MCF 10A (cell line): Measurements from ENCODE around the gene CMTM8. TPM values are rescaled to one million over a fixed set of nuclear protein-coding genes. Genes with fewer than 3 reads are reported as not detected.

Experiments used
- BruUV-seq: library from RNA; stranded (reverse); fragments of 400-500 nt; replicated peaks from 2 replicates; lab custom pipeline; 2021; lab: Mats Ljungman, UMichigan
- CTCF ChIA-PET: fragments of 300-600 bp; sonication (Branson Sonifier 250); formaldehyde crosslinking; extraction: SDS; loops from one replicate; lab custom pipeline; 2021; ENCODE audit warnings: antibody characterized with exemption, inconsistent platforms; lab: Yijun Ruan, JAX
- POLR2A ChIA-PET: fragments of 300-600, 350-650 bp; sonication (Branson Sonifier 250); formaldehyde crosslinking; extraction: SDS; loops from one replicate; lab custom pipeline; 2020; ENCODE audit warnings: antibody characterized with exemption, inconsistent platforms; lab: Yijun Ruan, JAX
- DNase-seq: peaks from one replicate; pipeline ENCODE4 v3.0.0-alpha.2; 2018; ENCODE audit not compliant: unreplicated experiment
- H3K27ac Mint-ChIP-seq: one replicate; pipeline ENCODE4 v1.8.0; 2022; ENCODE audit warnings: mild to moderate bottlenecking, low read depth, mixed read lengths; ENCODE audit not compliant: unreplicated experiment
- H3K27me3 Mint-ChIP-seq: one replicate; pipeline ENCODE4 v1.8.0; 2022; ENCODE audit warnings: mixed read lengths; ENCODE audit not compliant: insufficient read depth, unreplicated experiment
- H3K36me3 Mint-ChIP-seq: one replicate; pipeline ENCODE4 v1.8.0; 2022; ENCODE audit warnings: mild to moderate bottlenecking, moderate library complexity, mixed read lengths; ENCODE audit not compliant: insufficient read depth, unreplicated experiment
- H3K4me1 Mint-ChIP-seq: one replicate; pipeline ENCODE4 v1.8.0; 2022; ENCODE audit warnings: mixed read lengths; ENCODE audit not compliant: insufficient read depth, unreplicated experiment
- H3K4me3 Mint-ChIP-seq: one replicate; pipeline ENCODE4 v1.8.0; 2022; ENCODE audit warnings: mild to moderate bottlenecking, moderate library complexity, mixed read lengths; ENCODE audit not compliant: unreplicated experiment
- H3K9me3 Mint-ChIP-seq: one replicate; pipeline ENCODE4 v1.8.0; 2022; ENCODE audit warnings: mixed read lengths; ENCODE audit not compliant: unreplicated experiment
- CTCF ChIP-seq: fragments of 200-600 bp; IDR thresholded peaks from one replicate; pipeline ENCODE4 v1.8.0; 2022; ENCODE audit warnings: antibody characterized with exemption, mild to moderate bottlenecking; ENCODE audit not compliant: unreplicated experiment
- intact Hi-C: fragments of 100-400 bp; cut with micrococcal nuclease; formaldehyde crosslinking; loops from 2 replicates; pipeline ENCODE4 v1.14.1; 2022
- total RNA-seq: library from RNA; stranded (reverse); gene quantifications from 2 replicates; pipeline ENCODE4 v1.2.3, GENCODE V29; 2022

The CMTM8 gene
- total RNA-seq, 1 experiment from 2014 or later, result 3.8 TPM

GRCh38 chr3:32257042-32257441, 18.6 kb downstream of the CMTM8 start:
- Mint-ChIP-seq H3K4me3 (no peak overlapping the region), H3K4me1 (peaks cover 5% of the 10 kb centered on the region), H3K27ac (no peak overlapping the region), H3K9me3 (peaks cover 14% of the 10 kb centered on the region), H3K36me3 (peaks cover 4% of the 10 kb centered on the region), H3K27me3 (no peaks in the 10 kb centered on the region)
- intact Hi-C loops, result no loop called here
- ChIA-PET CTCF (interaction anchor here (0.7 kb wide), 1 partner anchor 22 kb away, joined by 3 read pairs; no protein-coding TSS in a partner anchor), POLR2A (no interaction called here)
- TF ChIP-seq CTCF, result no peak
- BruUV-seq, result no TSS peak
- no peak for DNase-seq

- POLR2A ChIA-PET, result interaction anchor here (0.7 kb wide), 2 partner anchors 10 to 43 kb away, joined by 3 to 9 read pairs; no protein-coding TSS in a partner anchor
- Mint-ChIP-seq H3K36me3 (peaks cover 4% of the 10 kb centered on the region), H3K4me3 (no peak overlapping the region), H3K27ac (no peak overlapping the region), H3K27me3 (no peaks in the 10 kb centered on the region), H3K4me1 (peaks cover 5% of the 10 kb centered on the region), H3K9me3 (peaks cover 10% of the 10 kb centered on the region)
- intact Hi-C loops, result no loop called here
- BruUV-seq, result no TSS peak
- CTCF ChIA-PET, result interaction anchor here (0.6 kb wide), 1 partner anchor 62 kb away, joined by 3 read pairs; no protein-coding TSS in a partner anchor
- no peak for DNase-seq
- no peak for TF ChIP-seq CTCF
Observed at GRCh38 chr3:32257641-32258438, 19.4 kb downstream of the CMTM8 start.

DNA sequence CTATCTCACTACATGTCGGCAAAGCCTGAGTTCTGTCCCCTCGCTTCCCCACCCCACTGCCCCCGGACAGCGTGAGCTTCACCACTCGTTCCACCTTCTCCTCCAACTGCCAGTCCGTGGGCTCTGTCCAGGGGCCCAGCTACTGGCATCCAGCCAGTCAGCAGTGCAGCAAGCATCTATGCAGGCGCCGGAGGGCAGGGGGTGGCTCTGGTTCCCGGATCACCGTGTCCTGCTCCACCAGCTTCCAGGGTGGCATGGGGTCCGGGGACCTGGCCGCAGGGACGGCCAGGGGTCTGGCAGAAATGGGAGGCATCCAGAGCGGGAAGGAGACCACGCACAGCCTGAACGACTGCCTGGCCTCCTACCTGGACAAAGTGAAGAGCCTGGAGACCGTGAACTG, 20.4 kb downstream of the CMTM8 start:
- CTCF ChIA-PET, result interaction anchor here (0.6 kb wide), 1 partner anchor 23 kb away, joined by 5 read pairs; no protein-coding TSS in a partner anchor
- H3K36me3 Mint-ChIP-seq, result peaks cover 4% of the 10 kb centered on the region

More for the DNA sequence above, 20.4 kb downstream of the CMTM8 start:
- intact Hi-C loops, result no loop called here
- Mint-ChIP-seq H3K9me3 (peaks cover 8% of the 10 kb centered on the region), H3K4me3 (no peak overlapping the region), H3K27me3 (no peaks in the 10 kb centered on the region), H3K4me1 (peaks cover 5% of the 10 kb centered on the region), H3K27ac (peak overlapping the region; percentile 49)
- BruUV-seq, result no TSS peak
- no peak for DNase-seq
- POLR2A ChIA-PET, result no interaction called here
- TF ChIP-seq CTCF, result no peak
